Common myeloid progenitor, CD34-positive (primary cell): ENCODE measurements around the gene OR10H3.

Experiments
- CTCF ChIA-PET: fragments of 350-600 bp; sonication (Branson Sonifier 250); formaldehyde crosslinking; loops from one replicate; lab custom pipeline; 2021; ENCODE audit warnings: antibody characterized with exemption; lab: Charles Lee
- POLR2A ChIA-PET: fragments of 350-600 bp; sonication (Branson Sonifier 250); formaldehyde crosslinking; loops from one replicate; lab custom pipeline; 2021; ENCODE audit warnings: antibody characterized with exemption; lab: Charles Lee
- DNase-seq, 3 donors: peaks; one replicate each; pipeline versions ENCODE4 v3.0.0 to v3.0.0-alpha.2; 2013
- H3K27ac ChIP-seq, 2 experiments: 1 replicate in 1 of 2; 2 replicates in 1 of 2; pipeline ENCODE4 v1.7.0; 2013; ENCODE audit warnings: inconsistent platforms in 2 of 2, low read length in 2 of 2, mild to moderate bottlenecking in 2 of 2, low read depth in 1 of 2, moderate library complexity in 1 of 2; ENCODE audit not compliant: severe bottlenecking in 2 of 2, insufficient read depth in 1 of 2, poor library complexity in 1 of 2
- H3K27me3 ChIP-seq, 5 experiments: replicated peaks in 2 of 5; 1 replicate in 3 of 5; 2 replicates in 2 of 5; pipeline versions ENCODE4 v1.6.1 to v1.7.0; 2013; ENCODE audit warnings: low read length in 4 of 5, mild to moderate bottlenecking in 2 of 5, moderate library complexity in 2 of 5, inconsistent platforms in 1 of 5; ENCODE audit not compliant: insufficient read depth in 5 of 5, control insufficient read depth in 4 of 5
- H3K36me3 ChIP-seq, 4 experiments: 1 replicate in 2 of 4; 2 replicates in 2 of 4; pipeline versions ENCODE4 v1.6.1 to v1.7.0; 2013; ENCODE audit warnings: low read length in 3 of 4, control low read depth in 1 of 4, mild to moderate bottlenecking in 1 of 4; ENCODE audit not compliant: control insufficient read depth in 4 of 4, insufficient read depth in 4 of 4
- H3K4me1 ChIP-seq, 4 experiments: 1 replicate in 3 of 4; 2 replicates in 1 of 4; pipeline versions ENCODE4 v1.6.1 to v1.7.1; 2013; ENCODE audit warnings: low read length in 3 of 4, mild to moderate bottlenecking in 3 of 4, control low read depth in 1 of 4, inconsistent platforms in 1 of 4, moderate library complexity in 1 of 4; ENCODE audit not compliant: control insufficient read depth in 4 of 4, insufficient read depth in 4 of 4; ENCODE audit errors: control extremely low read depth in 1 of 4
- H3K4me3 ChIP-seq, 7 experiments: 1 replicate in 4 of 7; 2 replicates in 3 of 7; pipeline versions ENCODE4 v1.5.1 to v1.7.0; 2013; ENCODE audit warnings: mild to moderate bottlenecking in 7 of 7, low read length in 6 of 7, moderate library complexity in 6 of 7, inconsistent platforms in 2 of 7, low read depth in 2 of 7, control low read depth in 1 of 7; ENCODE audit not compliant: insufficient read depth in 4 of 7, control insufficient read depth in 1 of 7; ENCODE audit errors: extremely low read depth in 1 of 7
- H3K9me3 ChIP-seq, 5 experiments: 1 replicate in 4 of 5; 2 replicates in 1 of 5; pipeline versions ENCODE4 v1.6.1 to v1.7.1; 2013; ENCODE audit warnings: low read length in 4 of 5, mild to moderate bottlenecking in 2 of 5, inconsistent platforms in 1 of 5, low read depth in 1 of 5, moderate library complexity in 1 of 5; ENCODE audit not compliant: control insufficient read depth in 4 of 5, insufficient read depth in 2 of 5; ENCODE audit errors: control extremely low read depth in 1 of 5
- WGBS: methylation state at CpG from one replicate; pipeline ENCODE4 v1.1.5; 2013; ENCODE audit not compliant: insufficient coverage; 5-methylcytosine and 5-hydroxymethylcytosine counted together

The OR10H3 gene

DNA sequence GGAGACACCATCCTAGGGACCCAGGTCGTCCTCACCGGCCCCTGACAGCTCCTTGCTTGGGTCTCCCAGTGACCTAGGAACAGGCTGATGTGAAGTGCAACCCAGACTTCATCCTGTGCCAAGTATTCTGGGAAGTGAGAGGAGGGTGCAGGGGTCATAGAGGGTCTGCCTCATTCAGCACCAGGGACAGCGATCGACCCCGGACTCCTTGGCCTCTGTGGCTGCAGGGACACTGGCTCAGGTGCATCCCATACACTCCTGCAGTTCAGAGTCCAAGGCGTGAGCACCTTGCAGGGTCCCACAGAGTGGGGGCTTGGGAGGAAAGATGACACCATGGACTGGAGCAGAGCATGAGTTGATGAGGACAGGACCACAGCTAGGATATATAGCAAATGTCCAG lies 20.0 kb upstream of the OR10H3 start:
- ChIA-PET CTCF (no interaction called here), POLR2A (no interaction called here)
- Histone ChIP-seq H3K27ac (no peak overlapping the region), H3K9me3 (peaks cover 0 to 6% (median 1%) of the 10 kb centered on the region in 5 experiments), H3K4me3 (no peak overlapping the region), H3K4me1 (no peaks in the 10 kb centered on the region), H3K27me3 (peaks cover 0 to 56% (median 11%) of the 10 kb centered on the region in 5 experiments), H3K36me3 (no peaks in the 10 kb centered on the region)
- peak in 2 of 3 donors; percentile 24 to 27 for DNase-seq
- 21% methylated on average over 6 of the region's 6 CpGs for WGBS

- no peaks in the 10 kb centered on the region for H3K36me3 ChIP-seq
- CTCF ChIA-PET = no interaction called here
- peaks cover 0 to 71% (median 17%) of the 10 kb centered on the region in 5 experiments for H3K27me3 ChIP-seq
- peaks cover 0 to 6% (median 1%) of the 10 kb centered on the region in 5 experiments for H3K9me3 ChIP-seq
- no peaks in the 10 kb centered on the region for H3K4me1 ChIP-seq
- no peak overlapping the region for H3K4me3 ChIP-seq
- WGBS = no CpG with 5 or more reads among the region's 1 CpG
- POLR2A ChIA-PET = no interaction called here
- no peak overlapping the region for H3K27ac ChIP-seq
- DNase-seq = peak in 1 of 3 donors; percentile 7
These were observed 16.5 kb upstream of the OR10H3 start for GRCh38 chr19:15721268-15721667.

DNA sequence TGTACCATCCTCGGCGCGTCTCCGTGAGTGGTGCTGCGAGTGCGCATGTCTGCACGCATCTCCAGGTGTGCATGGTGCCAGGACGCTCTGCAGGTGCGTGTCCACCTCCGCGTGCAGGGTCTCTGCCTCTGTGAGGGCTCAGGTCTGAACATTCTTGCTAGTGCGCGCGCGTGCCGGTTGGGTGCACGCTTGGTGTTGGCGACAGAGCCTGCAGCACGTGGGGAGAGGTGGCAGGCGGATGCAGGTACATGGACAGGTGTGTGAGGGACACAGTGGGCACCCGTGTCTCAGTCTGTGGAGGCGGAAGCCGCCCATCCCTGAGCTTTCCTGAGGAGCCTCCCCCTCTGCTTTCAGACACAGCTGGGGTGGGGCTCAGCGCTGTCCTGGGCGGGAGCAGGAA lies 14.8 kb upstream of the OR10H3 start:
- DNase-seq = no peak
- WGBS = 23% methylated on average over 25 of the region's 25 CpGs
- ChIA-PET CTCF (no interaction called here), POLR2A (no interaction called here)
- no peak overlapping the region for H3K27ac ChIP-seq
- no peaks in the 10 kb centered on the region for H3K36me3 ChIP-seq
- H3K27me3 ChIP-seq = peaks cover 0 to 66% (median 18%) of the 10 kb centered on the region in 5 experiments
- no peak overlapping the region for H3K4me3 ChIP-seq
- no peaks in the 10 kb centered on the region for H3K4me1 ChIP-seq
- H3K9me3 ChIP-seq = peaks cover 0 to 6% (median 1%) of the 10 kb centered on the region in 5 experiments

DNA sequence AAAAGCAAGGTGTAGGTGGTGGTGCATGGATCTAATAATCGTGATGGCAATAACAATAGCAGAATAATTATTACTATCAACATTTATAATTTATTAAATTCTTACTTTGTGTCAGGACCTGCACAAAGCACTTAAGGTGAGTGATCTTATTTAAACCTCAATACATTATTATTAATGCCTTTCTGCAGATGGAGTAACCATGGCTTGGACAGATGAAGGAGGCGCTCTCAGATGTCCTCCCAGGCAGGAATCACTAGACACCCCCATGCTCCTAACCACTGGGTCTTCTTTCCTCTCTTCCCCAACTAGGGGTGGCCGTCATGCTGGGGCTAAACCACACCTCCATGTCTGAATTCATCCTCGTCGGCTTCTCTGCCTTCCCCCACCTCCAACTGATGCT lies 10.1 kb upstream of the OR10H3 start, which contains the start of gene OR10H2:
TSS of gene OR10H2 (plus strand) at position 301 of the 400 bp plus-strand sequence. CDS start at position 321, 20 bp downstream.
- ChIA-PET CTCF (no interaction called here), POLR2A (no interaction called here)
- peaks cover 0 to 38% (median 14%) of the 10 kb centered on the region in 5 experiments for H3K27me3 ChIP-seq
- WGBS = 68% methylated on average over 3 of the region's 5 CpGs
- H3K9me3 ChIP-seq = no peaks in the 10 kb centered on the region
- H3K27ac ChIP-seq = no peak within 1 kb of the TSS
- no peaks in the 10 kb centered on the region for H3K4me1 ChIP-seq
- no peak within 1 kb of the TSS for H3K4me3 ChIP-seq
- no peaks in the 10 kb centered on the region for H3K36me3 ChIP-seq
- no peak for DNase-seq

- peaks cover 0 to 23% (median 8%) of the 10 kb centered on the region in 5 experiments for H3K27me3 ChIP-seq
- H3K9me3 ChIP-seq = no peaks in the 10 kb centered on the region
- H3K36me3 ChIP-seq = no peaks in the 10 kb centered on the region
- ChIA-PET POLR2A (no interaction called here), CTCF (no interaction called here)
- H3K4me3 ChIP-seq = no peak overlapping the region
- no peak for DNase-seq
- 67% methylated on average over 1 of the region's 1 CpG for WGBS
- no peak overlapping the region for H3K27ac ChIP-seq
- H3K4me1 ChIP-seq = no peaks in the 10 kb centered on the region
These were observed 7.2 kb upstream of the OR10H3 start for GRCh38 chr19:15730538-15730937.

GRCh38 chr19:15732388-15732787 lies 5.4 kb upstream of the OR10H3 start:
- Histone ChIP-seq H3K4me1 (no peaks in the 10 kb centered on the region), H3K27ac (no peak overlapping the region), H3K36me3 (no peaks in the 10 kb centered on the region), H3K4me3 (no peak overlapping the region), H3K27me3 (peaks cover 0 to 13% (median 4%) of the 10 kb centered on the region in 5 experiments), H3K9me3 (no peaks in the 10 kb centered on the region)
- POLR2A ChIA-PET = no interaction called here
- CTCF ChIA-PET = no interaction called here
- no peak for DNase-seq
- WGBS = 40% methylated on average over 1 of the region's 1 CpG

DNA sequence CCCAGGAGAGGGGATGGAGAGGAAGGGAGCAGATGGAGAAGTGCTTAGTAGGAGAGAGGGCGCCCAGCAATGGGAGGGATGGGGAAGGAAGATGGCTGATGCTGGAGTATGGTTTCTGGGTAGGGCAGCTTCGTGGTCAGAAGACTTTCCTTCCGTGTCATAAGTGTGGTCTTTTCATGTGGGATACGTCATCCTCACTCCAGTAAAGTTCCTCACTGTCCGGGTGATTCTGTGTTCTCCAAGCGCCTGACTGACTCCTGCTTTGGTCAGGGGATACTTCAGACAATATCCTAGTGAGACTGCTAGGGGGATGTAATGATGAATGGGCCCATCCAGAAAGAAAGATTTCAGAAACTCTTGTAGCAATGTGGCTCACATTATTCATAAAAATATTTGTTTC lies 3.9 kb upstream of the OR10H3 start:
- no peaks in the 10 kb centered on the region for H3K4me1 ChIP-seq
- no peak overlapping the region for H3K4me3 ChIP-seq
- POLR2A ChIA-PET = no interaction called here
- WGBS = 68% methylated on average over 3 of the region's 6 CpGs
- no peak overlapping the region for H3K27ac ChIP-seq
- H3K36me3 ChIP-seq = no peaks in the 10 kb centered on the region
- CTCF ChIA-PET = no interaction called here
- peaks cover 0 to 6% (median 2%) of the 10 kb centered on the region in 5 experiments for H3K27me3 ChIP-seq
- no peak for DNase-seq
- H3K9me3 ChIP-seq = no peaks in the 10 kb centered on the region
